ENCODE measurements around the gene ARHGAP40. TPM values are rescaled to one million over a fixed set of nuclear protein-coding genes. Genes with fewer than 3 reads are reported as not detected.

Gene ARHGAP40
- total and polyA plus RNA-seq, 9 of the 15 experiments (the other 6 are each of a cell fraction or from before 2014, with no cell fraction given): not detected

GRCh38 chr20:38692436-38693411, 91.1 kb downstream of the ARHGAP40 start (continued):
- TF ChIP-seq CUX1 (CRISPR knock-in tag; IDR thresholded peaks at IDR 0.05) (no peak), AFF4 (CRISPR knock-in tag; IDR thresholded peaks at IDR 0.05) (no peak), CBX3 (IDR thresholded peaks at IDR 0.05; ENCODE audit: borderline replicate concordance in 1 of 2, low read length in 2 of 2) (no peak), ZNF766 (CRISPR knock-in tag; conservative IDR thresholded peaks at IDR 0.05) (peak; percentile 77; the same call in 1 of the 2 replicates), RFX5 (IDR thresholded peaks at IDR 0.05; ENCODE audit: low read depth, low read length) (no peak), ZMIZ1 (IDR thresholded peaks at IDR 0.05; ENCODE audit: low read depth in 2 of 2, low read length in 2 of 2) (peak in 1 of 2 experiments; percentile 53; a peak in 1 of 4 replicates), MTF1 (CRISPR knock-in tag; IDR thresholded peaks at IDR 0.05; ENCODE audit: borderline replicate concordance) (no peak), BRD9 (IDR thresholded peaks at IDR 0.05; ENCODE audit: low read depth, partially characterized antibody) (no peak), XRCC3 (IDR thresholded peaks at IDR 0.05) (no peak), SOX6 (IDR thresholded peaks at IDR 0.05) (peak; percentile 99), ZNF764 (CRISPR knock-in tag; IDR thresholded peaks at IDR 0.05; ENCODE audit: low read depth) (no peak), BHLHE40 (IDR thresholded peaks at IDR 0.05; ENCODE audit: low read length) (peak; percentile 6; the same call in 1 of the 2 replicates), FOXP1 (CRISPR knock-in tag; IDR thresholded peaks at IDR 0.05) (no peak; the same call in 1 of the 2 replicates)

All from K562 (cell line).